ENCODE data around the gene AVPR1B.
A peak's percentile ranks its signal among the peaks of the same experiment; 100 is the strongest.

Gene AVPR1B

GRCh38 chr1:206117151-206117948 lies at the start of gene AVPR1B:
Gene AVPR1B, minus strand, starts transcription at chr1:206117388. Its CDS starts 498 bp downstream, at chr1:206116890.
- H3K4me3 ChIP-seq (ENCODE audit: low read depth, low read length): peak within 1 kb of the TSS; percentile 67

DNA sequence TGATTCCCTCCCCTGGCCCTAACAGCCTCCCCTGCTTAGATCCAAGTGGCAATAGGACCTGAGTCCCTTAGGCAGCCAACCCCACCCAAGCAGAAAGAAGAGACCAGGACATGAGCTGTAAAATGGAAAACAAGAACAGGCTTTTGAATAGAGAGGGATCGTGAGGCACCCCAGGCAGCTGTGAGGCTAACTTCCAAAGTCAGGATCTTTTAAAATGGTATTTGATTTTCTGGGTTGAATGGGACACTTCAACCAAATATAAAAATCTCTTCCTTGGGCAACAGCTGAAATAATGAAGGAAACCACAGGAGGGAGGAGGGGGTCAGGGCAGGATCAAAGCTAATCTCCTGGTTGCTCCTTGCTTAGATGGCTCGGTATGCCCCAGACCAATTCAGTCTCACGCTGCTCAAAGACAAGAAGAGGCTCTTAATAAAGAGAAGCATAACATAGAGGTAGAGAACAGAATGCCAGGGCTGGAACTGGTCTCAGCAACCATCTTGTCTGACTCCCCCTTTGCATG lies 28.6 kb upstream of the AVPR1B start:
- no peak overlapping the region for H3K4me3 ChIP-seq (ENCODE audit: low read depth, low read length)

GRCh38 chr1:206144605-206145004 lies 27.4 kb upstream of the AVPR1B start:
- H3K4me3 ChIP-seq (ENCODE audit: low read depth, low read length): no peak overlapping the region

DNA sequence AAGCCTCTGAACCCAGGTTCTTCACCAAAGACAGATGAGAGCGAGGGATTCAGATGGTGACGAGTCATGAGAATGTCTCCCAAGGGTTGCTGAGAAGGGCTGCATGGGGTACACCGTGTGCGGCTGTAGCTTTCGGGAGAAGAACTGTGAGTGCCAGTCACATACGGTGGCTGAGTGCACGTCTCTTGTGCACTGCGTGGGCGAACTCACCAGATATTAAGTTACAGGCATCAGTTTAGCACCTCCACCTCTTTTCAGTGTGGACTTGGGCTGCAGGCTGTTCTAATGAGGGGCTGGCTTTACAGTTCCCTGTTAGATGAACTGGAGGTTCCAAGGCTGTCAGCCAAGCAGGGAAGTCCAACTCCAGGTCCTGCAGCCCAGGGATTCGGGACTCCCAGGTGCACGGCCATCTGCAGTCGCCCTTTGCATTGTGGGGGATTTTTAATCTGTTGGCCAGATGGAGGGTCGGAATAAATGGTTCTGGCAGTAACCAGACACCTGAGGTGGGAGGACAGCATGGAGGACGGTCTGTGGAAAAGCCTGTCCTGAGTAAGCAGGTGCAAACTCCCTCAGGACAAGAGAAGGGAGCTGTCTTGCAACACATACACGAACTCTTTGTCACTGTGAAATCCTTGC lies 26.5 kb upstream of the AVPR1B start:
- no peak overlapping the region for H3K4me3 ChIP-seq (ENCODE audit: low read depth, low read length)

DNA sequence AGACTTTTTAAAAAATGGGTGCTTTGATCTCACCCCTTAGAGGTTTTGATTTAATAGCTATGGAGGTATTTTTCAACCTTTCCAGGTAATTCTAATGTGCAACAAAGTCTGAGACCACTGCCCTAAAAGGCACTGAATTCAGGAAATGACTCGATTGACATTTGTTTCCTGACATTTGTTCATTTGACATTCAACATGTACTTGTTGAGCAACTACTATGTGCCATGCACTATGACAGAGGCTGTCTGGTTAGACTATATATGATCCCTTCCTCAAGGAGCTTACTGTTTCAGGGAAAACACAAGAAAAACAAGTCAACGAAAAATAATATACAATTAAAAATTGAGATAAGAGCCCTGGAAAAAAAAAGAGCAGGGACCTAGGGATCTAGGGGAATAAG lies 25.6 kb upstream of the AVPR1B start:
- H3K4me3 ChIP-seq (ENCODE audit: low read depth, low read length): no peak overlapping the region

DNA sequence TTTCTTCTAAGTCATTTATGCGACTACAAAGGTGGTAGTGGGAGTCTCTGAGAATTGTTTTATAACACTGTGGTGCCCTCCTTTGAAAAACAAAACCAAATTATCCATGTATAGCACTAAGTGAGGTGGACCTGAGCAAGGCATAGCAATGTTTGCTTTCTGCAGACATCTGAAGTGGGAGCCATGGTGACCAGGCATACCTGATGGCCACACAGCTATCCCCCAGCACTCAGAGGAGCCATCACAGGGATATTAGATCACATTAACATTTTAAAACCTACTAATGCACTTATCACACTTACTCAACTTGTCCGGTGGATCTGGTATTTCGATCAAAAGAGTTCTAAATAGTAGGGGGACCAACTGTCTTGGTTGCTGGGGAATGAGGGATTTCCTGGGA lies 24.8 kb upstream of the AVPR1B start:
- no peak overlapping the region for H3K4me3 ChIP-seq (ENCODE audit: low read depth, low read length)

DNA sequence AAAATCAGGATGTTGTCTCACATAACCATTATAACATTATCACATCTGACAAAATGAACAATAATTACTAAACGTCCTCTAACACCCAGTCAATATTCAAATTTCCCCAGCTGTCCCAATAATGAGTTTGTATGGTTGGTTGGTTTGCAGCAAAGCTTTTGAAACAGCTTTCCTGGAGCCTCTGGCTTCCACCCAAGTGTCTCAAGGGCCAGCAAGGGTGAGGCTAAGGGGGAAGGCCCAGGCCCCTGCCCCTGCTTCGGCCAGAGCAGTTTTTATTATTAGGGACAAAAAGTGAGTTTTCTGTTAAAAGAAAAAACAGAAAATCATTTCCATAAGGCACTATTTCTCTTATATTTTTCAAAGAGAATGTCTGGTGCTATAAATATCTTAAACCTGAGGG lies 19.1 kb upstream of the AVPR1B start:
- H3K4me3 ChIP-seq (ENCODE audit: low read depth, low read length): no peak overlapping the region

DNA sequence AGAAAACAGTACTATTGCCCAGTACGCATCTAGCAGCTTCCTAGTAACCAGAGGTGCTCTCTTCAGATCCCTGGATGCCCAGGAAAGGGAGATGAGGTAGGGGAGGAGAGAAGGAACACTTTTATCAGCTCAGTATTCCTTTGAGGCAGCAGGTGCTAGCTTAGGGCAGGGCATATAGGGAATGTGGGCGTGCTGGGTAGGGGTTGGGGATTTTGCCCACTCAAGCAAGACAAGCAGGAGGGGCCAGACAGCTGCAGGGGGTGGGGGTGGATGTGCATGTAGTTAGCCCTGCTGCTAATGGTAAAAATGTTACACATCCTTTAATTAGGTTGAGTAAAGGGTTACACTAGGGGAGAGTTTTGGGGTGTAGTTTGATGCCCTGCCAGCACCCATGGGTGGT lies 18.1 kb upstream of the AVPR1B start:
- no peak overlapping the region for H3K4me3 ChIP-seq (ENCODE audit: low read depth, low read length)

- no peak overlapping the region for H3K4me3 ChIP-seq (ENCODE audit: low read depth, low read length)
These were observed 16.7 kb upstream of the AVPR1B start for GRCh38 chr1:206133751-206134415.

DNA sequence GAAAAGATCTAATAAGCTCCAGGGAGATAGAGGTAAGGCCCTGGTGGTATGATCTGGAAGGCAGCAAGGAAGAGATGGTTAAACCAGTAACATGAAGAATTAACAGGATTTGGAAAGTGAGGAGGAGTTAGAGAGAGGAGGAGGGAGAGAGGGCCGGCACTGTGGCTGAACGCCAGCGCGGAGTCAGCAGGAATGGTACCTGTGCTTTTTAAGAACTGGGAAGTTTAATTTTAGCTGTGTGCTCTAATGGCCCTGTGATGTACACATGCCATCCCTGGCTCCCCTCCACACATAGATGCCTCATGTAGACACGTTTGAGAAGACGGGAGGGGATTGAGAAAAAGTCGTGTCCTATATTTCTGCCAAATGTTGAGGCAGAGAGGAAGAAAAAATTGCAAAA lies 13.8 kb upstream of the AVPR1B start:
- no peak overlapping the region for H3K4me3 ChIP-seq (ENCODE audit: low read depth, low read length)

- no peak overlapping the region for H3K4me3 ChIP-seq (ENCODE audit: low read depth, low read length)
These were observed 11.0 kb upstream of the AVPR1B start for GRCh38 chr1:206128196-206128595.

GRCh38 chr1:206127336-206127735 lies 10.1 kb upstream of the AVPR1B start:
- H3K4me3 ChIP-seq (ENCODE audit: low read depth, low read length): no peak overlapping the region

DNA sequence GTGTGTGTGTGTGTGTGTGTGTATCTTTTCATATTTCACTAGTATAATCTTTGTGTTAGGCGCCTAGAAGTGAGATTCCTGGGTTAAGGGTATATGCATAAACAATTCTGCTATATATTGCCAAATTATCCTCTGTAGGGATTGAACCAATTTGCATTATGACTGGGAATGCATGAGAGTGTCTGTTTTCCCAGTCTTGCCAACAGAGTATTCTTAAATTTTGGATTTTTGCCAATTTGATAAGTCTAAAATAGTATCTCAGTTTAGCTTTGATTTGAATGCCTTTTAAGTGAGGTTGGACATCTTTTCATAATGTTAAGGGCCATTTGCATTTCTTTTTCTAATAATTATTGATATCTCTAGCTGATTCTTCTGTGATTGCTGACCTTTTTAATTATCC lies 8.2 kb upstream of the AVPR1B start:
- H3K4me3 ChIP-seq (ENCODE audit: low read depth, low read length): no peak overlapping the region

DNA sequence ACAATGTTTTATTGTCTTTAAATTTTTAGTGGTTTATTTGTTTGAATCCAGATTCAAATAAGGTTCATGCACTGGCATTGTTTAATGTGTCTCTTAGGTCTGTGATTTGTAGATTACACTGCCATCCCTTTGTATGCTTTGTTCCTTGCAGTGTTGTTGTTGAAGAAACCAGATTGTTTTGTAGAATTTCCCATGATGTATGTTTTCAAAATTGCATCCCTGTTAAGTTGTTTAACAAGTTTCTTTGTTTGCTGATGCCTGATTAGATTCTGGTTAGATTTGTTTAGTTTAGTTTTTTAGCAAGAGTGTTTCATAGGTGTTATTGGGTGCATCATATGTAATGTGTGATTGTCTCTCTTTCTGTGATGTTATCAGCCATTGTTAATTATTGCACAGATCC lies 5.5 kb upstream of the AVPR1B start:
- H3K4me3 ChIP-seq (ENCODE audit: low read depth, low read length): no peak overlapping the region

DNA sequence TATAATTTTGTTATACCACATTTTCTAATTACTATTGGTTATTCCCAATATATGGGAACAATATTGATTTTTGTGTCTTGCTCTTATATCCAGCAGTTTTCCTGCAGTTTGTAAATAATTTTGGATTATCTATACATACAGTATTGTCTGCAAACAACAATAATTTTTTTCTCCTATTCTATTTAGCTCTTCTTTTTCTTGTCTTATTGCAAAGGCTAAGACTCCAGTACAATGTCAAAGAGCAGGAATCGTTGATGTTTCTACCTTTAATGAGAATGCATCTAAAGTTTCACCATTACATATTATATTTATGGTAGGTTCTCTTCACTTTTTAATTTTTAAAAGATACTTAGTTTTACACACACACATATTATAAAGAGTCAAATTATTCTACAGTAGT lies 4.1 kb upstream of the AVPR1B start:
- no peak overlapping the region for H3K4me3 ChIP-seq (ENCODE audit: low read depth, low read length)

DNA sequence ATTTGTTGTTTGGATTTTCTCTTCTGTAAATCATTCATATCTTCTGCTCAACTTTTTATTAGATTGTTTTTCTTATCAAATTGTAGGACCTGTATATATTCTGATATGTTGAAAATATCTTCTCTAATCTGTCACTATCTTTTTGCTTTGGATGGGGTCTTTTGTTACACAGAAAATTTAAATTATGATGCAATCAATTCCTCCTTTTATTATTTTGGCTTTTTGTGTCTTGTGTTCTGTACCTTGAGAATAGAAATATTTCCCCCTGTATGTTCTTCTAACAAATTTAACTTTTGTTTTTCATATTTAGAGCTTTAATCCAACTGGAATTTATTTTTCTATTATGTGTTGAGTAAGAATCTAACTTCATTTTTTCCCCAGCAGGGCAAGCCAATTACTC lies 3.2 kb upstream of the AVPR1B start:
- no peak overlapping the region for H3K4me3 ChIP-seq (ENCODE audit: low read depth, low read length)

GRCh38 chr1:206116873-206117150 lies 376 bp downstream of the AVPR1B start:
- peak overlapping the region; percentile 67 for H3K4me3 ChIP-seq (ENCODE audit: low read depth, low read length)

GRCh38 chr1:206116191-206116872 lies 856 bp downstream of the AVPR1B start:
- H3K4me3 ChIP-seq (ENCODE audit: low read depth, low read length): peak overlapping the region; percentile 67

- H3K4me3 ChIP-seq (ENCODE audit: low read depth, low read length): no peak overlapping the region
These were observed 1.4 kb downstream of the AVPR1B start for GRCh38 chr1:206115791-206116190.

DNA sequence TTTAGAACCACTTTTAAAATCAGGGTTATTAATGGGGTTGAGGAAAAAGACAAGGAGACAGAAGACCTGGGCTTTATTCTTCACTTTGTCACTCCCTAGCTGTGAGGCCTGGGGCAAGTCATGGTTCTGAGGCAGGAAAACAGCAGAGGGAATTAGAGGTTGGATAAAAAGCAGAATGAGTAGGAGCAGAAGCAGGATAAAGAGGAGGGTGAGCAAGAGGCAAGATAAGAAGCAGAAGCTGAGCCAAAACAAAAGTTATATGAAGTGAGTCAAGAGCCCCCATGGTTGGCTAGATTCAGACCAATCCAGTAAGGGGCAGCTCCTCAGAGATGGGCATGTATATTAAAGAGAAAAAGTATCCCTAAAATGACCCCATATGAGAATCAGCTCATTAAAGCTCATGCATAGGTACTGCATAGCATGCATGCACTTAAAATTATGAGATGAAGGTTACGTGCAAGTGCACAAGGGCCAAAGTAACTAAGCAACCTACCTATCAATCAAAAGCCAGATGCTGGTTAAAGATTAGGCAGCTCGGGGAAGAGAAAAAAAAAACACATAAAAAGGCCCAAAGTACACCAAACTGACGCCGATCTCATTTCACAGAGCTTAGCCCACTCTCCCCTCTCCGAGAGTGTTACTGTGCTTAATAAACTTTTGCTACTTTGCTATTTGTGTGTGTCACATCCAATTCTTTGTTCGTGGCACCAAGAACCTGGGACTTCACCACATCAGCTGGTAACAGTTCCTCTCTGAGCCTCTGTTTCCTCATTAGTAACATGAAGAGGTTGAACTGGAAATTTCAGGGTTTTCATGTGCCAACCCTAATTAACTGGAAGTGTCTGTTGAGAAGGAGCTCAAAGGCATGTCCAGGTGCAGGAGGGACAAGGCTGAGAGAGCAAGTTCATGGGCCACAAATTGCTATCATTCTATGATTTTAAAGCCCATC lies 2.2 kb downstream of the AVPR1B start:
- no peak overlapping the region for H3K4me3 ChIP-seq (ENCODE audit: low read depth, low read length)
